HepG2 (cell line): ENCODE data around the gene SCYL1. TPM values are rescaled to one million over a fixed set of nuclear protein-coding genes. Genes with fewer than 3 reads are reported as not detected.

Experiments used
- GATA4 ChIP-seq: sonication (generic); IDR thresholded peaks from 2 replicates; pipeline ENCODE4 v1.6.1; 2016; ENCODE audit warnings: antibody characterized with exemption, low read depth, borderline replicate concordance
- GTF3A ChIP-seq: sonication (generic); formaldehyde crosslinking; conservative IDR thresholded peaks from 2 replicates; pipeline ENCODE4 v1.4.0; 2020; ENCODE audit warnings: mild to moderate bottlenecking, missing genetic modification reagents
- ISL2 ChIP-seq: sonication (generic); formaldehyde crosslinking; IDR thresholded peaks from 2 replicates; pipeline ENCODE4 v1.5.0; 2020; ENCODE audit warnings: missing genetic modification reagents
- KDM4B ChIP-seq: sonication (generic); formaldehyde crosslinking; IDR thresholded peaks from 2 replicates; pipeline ENCODE4 v1.4.0; 2020; ENCODE audit warnings: missing genetic modification reagents
- MAFF ChIP-seq: IDR thresholded peaks from 2 replicates; pipeline ENCODE4 v1.6.1; 2011; ENCODE audit warnings: low read depth, low read length, improper control_type of control experiment
- MAZ ChIP-seq, 2 experiments: sonication (generic) in 1 of 2; formaldehyde crosslinking in 1 of 2; IDR thresholded peaks; 2 replicates each; pipeline versions ENCODE4 v1.5.0 to v1.6.1; 2012 to 2020; ENCODE audit warnings: low read depth in 2 of 2, mild to moderate bottlenecking in 2 of 2, borderline replicate concordance in 1 of 2, improper control_type of control experiment in 1 of 2, low read length in 1 of 2, missing genetic modification reagents in 1 of 2, moderate library complexity in 1 of 2
- NBN ChIP-seq: fragments of 450-650 bp; conservative IDR thresholded peaks from 2 replicates; pipeline ENCODE4 v1.6.1; 2017
- PBX3 ChIP-seq: sonication (generic); formaldehyde crosslinking; IDR thresholded peaks from 2 replicates; pipeline ENCODE4 v1.8.1; 2023; ENCODE audit warnings: missing genetic modification reagents, inconsistent platforms, borderline replicate concordance
- PITX1 ChIP-seq: sonication (generic); formaldehyde crosslinking; IDR thresholded peaks from 2 replicates; pipeline ENCODE4 v1.5.1; 2020; ENCODE audit warnings: mild to moderate bottlenecking, missing genetic modification reagents
- STAT5B ChIP-seq: sonication (generic); formaldehyde crosslinking; IDR thresholded peaks from 2 replicates; pipeline ENCODE4 v1.4.0; 2020; ENCODE audit warnings: missing genetic modification reagents
- TGIF2 ChIP-seq: IDR thresholded peaks from 2 replicates; pipeline ENCODE4 v1.6.1; 2016; ENCODE audit warnings: control low read depth, missing compliant biosample characterization
- U2AF1 ChIP-seq: fragments of 200-400 bp; formaldehyde crosslinking; optimal IDR thresholded peaks from 2 replicates; pipeline ENCODE3; 2017; ENCODE audit warnings: mild to moderate bottlenecking, low read depth, low read length
- ZBTB10 ChIP-seq: sonication (generic); formaldehyde crosslinking; IDR thresholded peaks from 2 replicates; pipeline ENCODE4 v1.4.0; 2020; ENCODE audit warnings: missing genetic modification reagents, borderline replicate concordance
- ZFP82 ChIP-seq: sonication (generic); formaldehyde crosslinking; IDR thresholded peaks from 2 replicates; pipeline ENCODE4 v1.5.1; 2020; ENCODE audit warnings: mild to moderate bottlenecking, missing genetic modification reagents, borderline replicate concordance
- ZKSCAN1 ChIP-seq: fragments of 150-350 bp; IDR thresholded peaks from 2 replicates; pipeline ENCODE4 v1.6.1; 2014; ENCODE audit warnings: low read length
- ZMYM2 ChIP-seq: sonication (generic); formaldehyde crosslinking; IDR thresholded peaks from 2 replicates; pipeline ENCODE4 v1.8.0; 2022; ENCODE audit warnings: mild to moderate bottlenecking, missing genetic modification reagents
- ZNF609 ChIP-seq: sonication (generic); formaldehyde crosslinking; IDR thresholded peaks from 2 replicates; pipeline ENCODE4 v1.4.0; 2020; ENCODE audit warnings: mild to moderate bottlenecking, missing genetic modification reagents, borderline replicate concordance
- ZNF816 ChIP-seq: sonication (generic); formaldehyde crosslinking; IDR thresholded peaks from 2 replicates; pipeline ENCODE4 v1.8.0; 2022; ENCODE audit warnings: missing genetic modification reagents, mild to moderate bottlenecking, borderline replicate concordance
- polyA plus RNA-seq, 8 experiments: library from polyadenylated mRNA; depleted of rRNA in 3 of 8; stranded (reverse) in 7 of 8; unstranded in 1 of 8; fragments of >200 nt; fragmentation: Illumina TruSeq in 4 of 8; extraction: Trizol in 4 of 8; gene quantifications; 2 replicates each; pipeline versions ENCODE4 v1.2.1 to v1.2.3, GENCODE V29; 2011 to 2016; ENCODE audit warnings: low read depth in 4 of 8, missing spikeins in 1 of 8, mixed read lengths in 1 of 8; ENCODE audit not compliant: insufficient read depth in 1 of 8
- total RNA-seq, 5 experiments: library from RNA; depleted of rRNA; stranded (reverse); fragments of >200 nt; fragmentation: Illumina TruSeq; extraction: Trizol; gene quantifications; 2 replicates each; pipeline ENCODE4 v1.2.3, GENCODE V29; 2016; ENCODE audit warnings: low read depth in 1 of 5
- TF ChIP-seq, protein P1 (sequence below): sonication (generic); formaldehyde crosslinking; conservative IDR thresholded peaks from 2 replicates; pipeline ENCODE4 v1.4.0; 2020; ENCODE audit warnings: missing genetic modification reagents

SCYL1 gene
- total and polyA plus RNA-seq, 2 of the 13 experiments (the other 11 are each of a cell fraction or from before 2014, with no cell fraction given) = 65.9 to 103 TPM

DNA sequence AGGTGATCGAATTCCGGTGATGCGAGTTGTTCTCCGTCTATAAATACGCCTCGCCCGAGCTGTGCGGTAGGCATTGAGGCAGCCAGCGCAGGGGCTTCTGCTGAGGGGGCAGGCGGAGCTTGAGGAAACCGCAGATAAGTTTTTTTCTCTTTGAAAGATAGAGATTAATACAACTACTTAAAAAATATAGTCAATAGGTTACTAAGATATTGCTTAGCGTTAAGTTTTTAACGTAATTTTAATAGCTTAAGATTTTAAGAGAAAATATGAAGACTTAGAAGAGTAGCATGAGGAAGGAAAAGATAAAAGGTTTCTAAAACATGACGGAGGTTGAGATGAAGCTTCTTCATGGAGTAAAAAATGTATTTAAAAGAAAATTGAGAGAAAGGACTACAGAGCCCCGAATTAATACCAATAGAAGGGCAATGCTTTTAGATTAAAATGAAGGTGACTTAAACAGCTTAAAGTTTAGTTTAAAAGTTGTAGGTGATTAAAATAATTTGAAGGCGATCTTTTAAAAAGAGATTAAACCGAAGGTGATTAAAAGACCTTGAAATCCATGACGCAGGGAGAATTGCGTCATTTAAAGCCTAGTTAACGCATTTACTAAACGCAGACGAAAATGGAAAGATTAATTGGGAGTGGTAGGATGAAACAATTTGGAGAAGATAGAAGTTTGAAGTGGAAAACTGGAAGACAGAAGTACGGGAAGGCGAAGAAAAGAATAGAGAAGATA lies 25.7 kb upstream of the SCYL1 start, which contains the start of gene MALAT1 (continued):
- TF ChIP-seq, protein P1, sequence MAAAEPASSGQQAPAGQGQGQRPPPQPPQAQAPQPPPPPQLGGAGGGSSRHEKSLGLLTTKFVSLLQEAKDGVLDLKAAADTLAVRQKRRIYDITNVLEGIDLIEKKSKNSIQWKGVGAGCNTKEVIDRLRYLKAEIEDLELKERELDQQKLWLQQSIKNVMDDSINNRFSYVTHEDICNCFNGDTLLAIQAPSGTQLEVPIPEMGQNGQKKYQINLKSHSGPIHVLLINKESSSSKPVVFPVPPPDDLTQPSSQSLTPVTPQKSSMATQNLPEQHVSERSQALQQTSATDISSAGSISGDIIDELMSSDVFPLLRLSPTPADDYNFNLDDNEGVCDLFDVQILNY (CRISPR knock-in tag) = peak; percentile 65; the same call in 1 of the 2 replicates
- no peak for TF ChIP-seq ZMYM2 (CRISPR knock-in tag)
- 0 out of 2 replicates have a peak, but pooled peaks have one; percentile 74 for TF ChIP-seq STAT5B
- TF ChIP-seq TGIF2 (CRISPR knock-in tag) = peak; percentile 95
- no peak for TF ChIP-seq MAFF
- peak; percentile 85 for TF ChIP-seq ZBTB10 (CRISPR knock-in tag)
- no peak for TF ChIP-seq GTF3A (CRISPR knock-in tag)
- peak; percentile 93 for TF ChIP-seq KDM4B (CRISPR knock-in tag)
- TF ChIP-seq PITX1 (CRISPR knock-in tag) = no peak; the same call in 1 of the 2 replicates
- TF ChIP-seq U2AF1 = peak; percentile 59
- 0 out of 2 replicates have a peak, but pooled peaks have one; percentile 35 for TF ChIP-seq PBX3 (CRISPR knock-in tag)
- TF ChIP-seq ZNF609 (CRISPR knock-in tag) = no peak; the same call in 1 of the 2 replicates
- TF ChIP-seq ZNF816 (CRISPR knock-in tag) = no peak; the same call in none of the 2 replicates
- peak; percentile 87; the same call in 1 of the 2 replicates for TF ChIP-seq MAZ (IDR thresholded peaks at IDR 0.05; ENCODE audit: borderline replicate concordance, low read depth, low read length)
- TF ChIP-seq MAZ (CRISPR knock-in tag; IDR thresholded peaks at IDR 0.05; ENCODE audit: low read depth) = peak; percentile 74; the same call in 1 of the 2 replicates
- peak; percentile 40; the same call in 1 of the 2 replicates for TF ChIP-seq ISL2 (CRISPR knock-in tag)
- no peak for TF ChIP-seq NBN
- 0 out of 2 replicates have a peak, but pooled peaks have one; percentile 14 for TF ChIP-seq ZKSCAN1
- peak; percentile 57; the same call in 1 of the 2 replicates for TF ChIP-seq ZFP82
- peak; percentile 96 for TF ChIP-seq GATA4
